CD4-positive, alpha-beta T cell treated with Interleukin-15 for 4 hours (primary cell): ENCODE results near the gene BRD7.
A peak's percentile ranks its signal among the peaks of the same experiment; 100 is the strongest.
"Not testable (repeated sequence)": the region's sequence is repeated elsewhere in the genome, so short reads cannot be mapped to it uniquely, and the experiment has no call there.

Source experiments
- DNase-seq: peaks from one replicate; pipeline ENCODE4 v3.0.0-alpha.2; 2020; ENCODE audit warnings: low spot score

Gene BRD7

GRCh38 chr16:50354629-50355456 is 13.9 kb downstream of the BRD7 start:
- peak; percentile 37 for DNase-seq

GRCh38 chr16:50354082-50354481 is 14.7 kb downstream of the BRD7 start:
- DNase-seq: no peak

- no peak for DNase-seq
Observed at GRCh38 chr16:50351952-50352351, 16.8 kb downstream of the BRD7 start.

DNA sequence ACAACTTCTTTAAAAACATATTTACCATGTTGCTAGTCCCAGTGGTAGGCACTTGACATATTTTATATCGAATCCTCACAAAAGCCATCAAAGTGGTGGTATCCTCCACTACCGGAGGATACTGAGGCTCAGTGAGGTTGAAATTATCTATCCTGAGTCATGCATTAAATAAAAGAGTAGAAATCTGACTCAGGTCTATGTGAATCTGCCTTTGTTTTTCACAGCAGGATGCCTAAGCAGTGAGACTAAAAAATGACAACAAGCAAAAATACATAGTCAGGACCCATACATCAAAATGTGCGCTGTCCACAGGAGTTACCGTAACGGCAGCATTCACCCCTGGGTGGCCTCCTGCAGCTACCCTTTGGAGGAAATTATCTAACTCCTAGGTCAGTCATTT is 17.7 kb downstream of the BRD7 start:
- DNase-seq: no peak

DNA sequence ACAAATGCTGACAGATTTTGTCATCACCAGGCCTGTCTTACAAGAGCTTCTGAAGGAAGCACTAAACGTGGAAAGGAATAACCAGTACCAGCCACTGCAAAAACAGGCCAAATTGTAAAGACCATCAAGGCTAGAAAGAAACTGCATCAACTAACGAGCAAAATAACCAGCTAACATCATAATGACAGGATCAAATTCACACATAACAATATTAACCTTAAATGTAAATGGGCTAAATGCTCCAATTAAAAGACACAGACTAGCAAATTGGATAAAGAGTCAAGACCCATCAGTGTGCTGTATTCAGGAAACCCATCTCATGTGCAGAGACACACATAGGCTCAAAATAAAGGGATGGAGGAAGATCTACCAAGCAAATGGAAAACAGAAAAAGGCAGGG is 23.6 kb downstream of the BRD7 start:
- not testable (repeated sequence) for DNase-seq

DNA sequence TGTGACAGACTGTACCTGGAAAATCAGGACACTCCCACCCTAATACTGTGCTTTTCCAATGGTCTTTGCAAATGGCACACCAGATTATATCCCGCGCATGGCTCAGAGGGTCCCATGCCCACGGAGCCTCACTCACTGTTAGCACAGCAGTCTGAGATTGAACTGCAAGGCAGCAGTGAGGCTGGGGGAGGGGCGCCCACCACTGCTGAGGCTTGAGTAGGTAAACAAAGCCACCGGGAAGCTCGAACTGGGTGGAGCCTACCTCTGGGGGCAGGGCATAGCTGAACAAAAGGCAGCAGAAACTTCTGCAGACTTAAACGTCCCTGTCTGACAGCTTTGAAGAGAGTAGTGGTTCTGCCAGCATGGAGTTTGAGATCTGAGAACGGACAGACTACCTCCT is 25.2 kb downstream of the BRD7 start:
- not testable (repeated sequence) for DNase-seq

DNA sequence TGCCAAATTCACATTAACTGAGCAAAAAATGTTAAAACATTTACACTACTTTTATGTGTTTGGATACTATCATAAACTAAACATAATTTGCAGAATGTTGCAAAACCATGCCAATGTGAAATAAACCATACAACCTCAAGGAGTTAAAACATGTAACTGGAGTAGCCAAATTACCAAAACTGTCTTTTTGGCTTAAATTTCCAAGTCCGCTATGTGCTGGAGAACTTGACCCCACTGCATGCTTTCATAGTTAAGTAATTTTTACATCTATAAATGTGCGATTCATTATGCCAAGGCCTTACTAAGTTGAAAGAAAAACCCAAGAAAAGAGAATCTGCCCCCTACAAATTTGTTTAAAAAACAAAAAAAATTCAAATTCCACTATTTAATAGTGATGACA is 28.2 kb downstream of the BRD7 start:
- no peak for DNase-seq

GRCh38 chr16:50338371-50339231 is 30.2 kb downstream of the BRD7 start:
- DNase-seq: no peak

GRCh38 chr16:50336884-50337283 is 31.9 kb downstream of the BRD7 start:
- DNase-seq: no peak

DNA sequence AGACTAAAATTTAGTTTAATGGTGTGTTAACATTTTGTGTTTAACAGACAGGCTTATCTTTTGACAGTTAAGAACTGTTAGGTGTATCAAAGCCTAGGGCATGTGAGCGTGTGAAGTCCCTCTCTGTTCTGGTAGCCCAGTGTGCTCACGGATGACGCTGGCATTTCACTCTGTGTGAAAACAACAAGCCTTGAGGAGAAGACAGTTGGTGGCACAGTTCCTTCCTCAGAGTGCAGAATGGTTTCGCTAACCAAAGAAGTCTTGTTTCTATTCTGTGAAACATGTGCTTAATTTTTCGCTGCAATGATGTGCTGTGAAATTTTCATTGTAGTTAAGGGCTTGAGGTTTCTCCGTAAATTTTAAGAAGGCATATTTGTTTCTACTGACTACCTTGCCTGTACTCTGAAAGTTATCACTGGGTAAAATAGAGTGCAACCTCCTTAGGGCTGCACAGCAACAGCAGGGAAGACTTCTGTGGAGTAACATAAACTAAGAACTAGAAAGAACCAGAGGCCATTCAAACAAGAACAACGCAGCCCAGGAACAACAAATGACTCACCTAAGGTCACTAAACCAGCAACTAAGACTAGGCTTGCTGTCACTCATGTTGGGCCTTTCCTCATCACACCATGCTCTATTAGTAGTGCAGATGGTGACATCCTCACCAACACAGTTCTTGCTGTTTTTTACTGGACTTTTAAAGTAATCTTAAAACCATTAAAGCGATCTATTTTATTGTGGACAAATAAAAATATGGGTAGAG is 33.4 kb downstream of the BRD7 start:
- DNase-seq: peak; percentile 18

DNA sequence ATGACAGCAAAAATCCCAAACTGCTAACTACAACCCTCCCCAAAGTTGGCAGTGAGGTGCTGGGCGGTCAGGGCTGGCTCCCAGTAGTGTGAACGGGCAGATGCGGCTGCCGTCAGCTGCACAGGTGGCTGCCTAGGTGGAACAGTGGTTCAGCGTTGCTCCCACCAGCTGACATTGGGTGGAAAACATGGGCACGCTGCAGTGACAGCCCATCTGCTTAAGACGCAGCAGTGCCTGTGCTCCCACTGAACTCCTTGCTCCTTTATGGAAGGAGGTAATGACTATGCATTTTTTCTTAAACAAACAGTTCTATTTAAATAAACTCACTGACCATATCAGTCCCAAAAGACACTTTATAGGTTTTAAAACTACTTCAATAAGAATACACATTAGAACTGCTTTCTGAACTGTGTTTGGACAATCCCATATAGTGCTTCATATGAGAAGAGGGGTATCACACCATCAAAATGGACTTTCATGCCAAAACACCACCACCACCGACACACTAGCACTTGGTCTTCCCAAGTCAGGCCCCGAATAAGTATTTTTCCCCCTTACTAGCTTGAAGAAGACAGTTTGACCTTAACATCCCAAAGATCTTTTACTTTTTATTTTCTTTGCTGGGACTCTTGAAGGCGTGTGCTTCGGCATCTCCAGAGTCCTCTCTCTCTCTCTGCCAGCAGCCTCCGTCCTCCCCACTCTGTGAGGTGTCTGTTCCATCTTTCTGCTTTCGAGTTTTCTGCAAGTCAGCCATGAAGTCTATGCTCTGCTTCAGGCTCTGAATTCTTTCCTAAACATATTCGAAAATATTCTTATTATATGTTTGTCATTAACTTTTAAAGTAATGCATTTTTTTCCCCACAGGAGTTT is 34.4 kb downstream of the BRD7 start:
- DNase-seq: no peak

DNA sequence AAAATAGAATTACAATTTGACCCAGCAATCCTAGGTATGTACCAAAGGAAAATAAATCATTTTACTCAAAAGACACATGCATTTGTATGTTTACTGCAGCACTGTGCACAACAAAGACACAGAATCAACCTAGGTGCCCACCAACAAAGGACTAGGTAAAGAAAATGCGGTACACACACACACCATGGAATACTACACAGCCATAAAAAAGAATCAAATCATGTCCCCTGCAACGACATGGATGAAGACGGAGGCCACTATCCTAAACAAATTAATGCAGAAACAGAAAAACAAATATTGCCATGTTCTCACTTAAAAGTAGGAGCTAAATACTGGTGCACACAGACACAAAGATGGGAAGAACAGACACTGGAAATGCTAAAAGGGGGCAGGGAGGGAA is 36.2 kb downstream of the BRD7 start:
- no peak for DNase-seq

- no peak for DNase-seq
Observed at GRCh38 chr16:50331570-50331969, 37.2 kb downstream of the BRD7 start.

DNA sequence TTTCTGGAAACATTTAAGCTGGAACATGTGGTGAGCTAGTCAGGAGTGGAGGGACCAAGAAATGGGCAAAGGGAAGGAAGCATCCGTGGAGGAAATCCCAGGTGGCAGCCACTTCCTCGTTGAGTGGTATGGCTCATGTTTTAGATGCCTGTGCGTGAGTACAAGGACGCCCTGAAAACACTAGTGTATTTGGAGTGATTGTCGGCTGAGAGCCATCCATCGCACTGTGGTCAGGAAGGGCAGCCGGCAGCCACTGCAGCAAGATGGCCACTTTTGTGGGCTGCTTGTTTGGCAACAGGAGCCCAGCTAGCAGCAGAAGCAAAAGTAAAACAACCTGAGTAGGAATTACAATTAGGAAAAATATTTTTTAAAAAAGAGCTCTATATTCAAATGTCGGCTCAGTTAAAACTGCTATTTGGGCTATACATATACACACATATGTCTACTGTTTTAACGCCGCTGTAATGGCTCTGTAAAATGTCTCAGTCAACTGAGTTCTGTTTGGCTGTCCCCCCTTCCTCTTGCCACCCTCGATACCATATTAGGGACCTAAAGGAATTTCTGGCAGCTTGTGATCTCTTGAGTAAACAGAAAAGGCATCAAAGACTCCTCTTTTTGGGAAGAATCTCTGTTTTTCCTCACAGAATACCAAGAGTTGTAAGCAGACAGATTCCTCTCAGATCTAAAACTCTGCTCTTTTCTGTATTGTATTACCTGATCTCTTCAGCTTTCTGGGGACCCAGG is 39.2 kb downstream of the BRD7 start:
- no peak for DNase-seq

DNA sequence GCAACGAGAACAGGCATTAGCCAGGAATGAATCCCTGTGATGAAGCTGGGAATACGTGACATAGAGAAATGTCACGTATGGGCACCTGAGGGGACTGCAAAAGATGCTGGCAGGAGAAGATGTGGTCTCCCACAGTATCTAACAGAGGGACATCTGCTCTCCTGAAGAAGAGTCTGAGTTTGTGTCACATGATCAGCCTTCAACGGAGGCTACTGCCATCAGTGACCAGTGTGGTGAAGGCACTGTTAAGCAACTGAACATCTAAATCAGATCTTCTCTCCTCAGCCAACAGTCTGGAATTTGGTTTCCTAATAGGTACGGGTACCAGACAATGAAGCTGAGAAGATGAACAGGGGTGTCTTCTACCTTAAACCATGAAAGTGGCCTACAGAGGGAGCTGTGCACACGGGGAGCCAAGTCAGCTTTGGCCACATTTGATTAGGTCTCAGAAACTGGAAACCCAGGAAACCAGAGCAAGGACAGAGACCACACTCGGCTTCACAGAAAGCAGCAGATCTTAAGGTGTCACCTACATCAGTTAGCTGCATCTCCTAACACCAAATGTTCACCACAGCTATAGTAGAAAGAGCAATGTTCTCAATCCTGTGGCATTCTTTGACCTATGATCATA is 41.8 kb downstream of the BRD7 start:
- peak; percentile 74 for DNase-seq

- no peak for DNase-seq
Observed at GRCh38 chr16:50326264-50326663, 42.5 kb downstream of the BRD7 start.

DNA sequence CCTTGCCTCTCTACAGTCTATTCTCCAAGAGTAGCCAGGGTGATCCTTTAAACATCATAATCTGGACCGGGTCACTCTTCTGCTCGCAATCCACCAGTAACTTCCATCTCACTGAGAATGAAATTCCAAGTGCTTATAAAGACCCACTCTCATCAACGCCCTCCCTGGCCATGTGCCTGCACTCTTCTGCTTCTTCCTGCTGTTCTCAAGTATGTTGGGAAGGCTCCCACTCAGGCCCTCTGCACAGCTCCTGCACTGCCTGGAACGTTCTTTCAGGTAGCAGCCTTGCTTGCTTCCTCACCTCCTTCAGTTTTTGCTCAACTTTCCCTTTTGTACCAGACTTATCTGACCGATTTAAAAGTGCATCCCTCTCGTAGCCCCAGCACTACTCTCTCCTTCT is 44.4 kb downstream of the BRD7 start:
- DNase-seq: no peak

DNA sequence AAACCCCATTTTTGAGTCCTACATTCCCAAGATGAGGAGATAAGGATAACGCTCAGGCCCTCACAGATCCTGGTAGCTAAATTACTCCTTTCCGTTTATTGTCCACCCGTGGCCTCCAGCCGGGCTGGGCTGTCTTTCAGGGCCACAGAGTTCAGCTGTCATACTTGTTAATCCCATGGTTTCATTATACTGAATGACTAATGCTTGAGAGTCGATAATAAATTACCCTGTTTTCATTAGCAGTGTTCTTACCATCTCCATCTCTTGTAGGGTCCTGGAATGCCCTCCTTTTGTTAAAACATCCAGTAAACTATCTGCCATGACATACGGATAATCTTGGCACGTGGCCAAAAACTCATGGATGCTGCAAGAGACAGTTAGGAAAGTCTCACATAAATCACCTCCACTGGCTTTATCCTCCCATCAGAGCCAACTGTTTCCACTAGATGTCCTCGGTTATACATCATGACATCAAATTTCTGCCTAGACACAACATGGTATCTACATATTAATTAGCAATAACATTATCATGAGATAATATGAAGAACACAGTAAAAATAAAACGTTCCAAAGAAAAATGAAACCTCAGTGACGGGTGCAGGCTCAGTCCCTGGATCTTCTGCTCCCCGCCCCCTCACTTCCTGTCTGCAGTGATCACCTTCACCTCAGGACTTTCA is 45.3 kb downstream of the BRD7 start:
- DNase-seq: no peak

DNA sequence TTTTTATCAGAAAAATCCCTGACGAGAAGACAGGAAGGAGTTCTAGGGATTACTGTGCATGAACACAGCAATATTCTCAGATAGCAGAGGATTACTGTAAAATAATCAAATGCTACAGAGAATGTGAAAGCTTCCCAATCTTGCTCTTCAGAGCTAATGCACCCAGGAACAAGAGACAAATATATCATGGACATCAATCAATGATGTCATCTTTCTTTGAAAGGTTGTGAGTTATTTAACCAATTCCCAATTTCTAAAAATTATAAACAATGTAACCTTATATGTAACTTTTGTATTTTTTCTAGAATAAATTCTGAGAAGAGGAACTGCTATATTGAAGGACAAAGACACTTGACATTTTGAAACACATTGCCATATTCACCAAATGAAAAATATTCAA is 46.5 kb downstream of the BRD7 start:
- DNase-seq: no peak

DNA sequence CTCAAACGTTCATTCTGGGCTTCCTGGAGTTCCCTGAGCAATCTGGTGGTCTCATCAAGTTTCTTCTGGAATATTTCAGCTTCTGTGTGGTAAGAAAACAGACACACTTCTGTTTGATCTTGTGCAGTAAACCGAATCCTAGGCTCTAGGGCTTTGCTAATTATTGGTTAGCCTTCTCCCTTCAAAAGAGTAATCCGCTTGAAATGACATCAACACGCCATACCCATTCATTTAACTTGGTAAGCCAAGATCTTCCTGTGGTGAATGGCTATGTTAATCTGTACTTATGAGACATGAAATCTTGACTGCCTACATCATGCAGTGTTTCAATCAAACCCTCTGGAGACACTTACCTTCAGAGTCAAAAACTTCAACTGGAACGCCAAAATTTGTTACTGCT is 48.5 kb downstream of the BRD7 start:
- DNase-seq: no peak
